Epidermal melanocyte (primary cell): ENCODE data around the gene MAPT.

ENCODE experiments used
- DNase-seq: peaks from one replicate; pipeline ENCODE4 v3.0.0; 2011; ENCODE audit warnings: low spot score; ENCODE audit not compliant: insufficient read length

The MAPT gene

GRCh38 chr17:45973099-45973780 lies 78.9 kb downstream of the MAPT start:
- no peak for DNase-seq

- DNase-seq: no peak
Measured at GRCh38 chr17:45973946-45974859, 79.8 kb downstream of the MAPT start.

GRCh38 chr17:45974916-45975630 lies 80.7 kb downstream of the MAPT start:
- DNase-seq: no peak

- peak; percentile 41 for DNase-seq
Measured at GRCh38 chr17:45975640-45976295, 81.4 kb downstream of the MAPT start.

- DNase-seq: no peak
Measured at GRCh38 chr17:45976391-45976754, 82.0 kb downstream of the MAPT start.

- DNase-seq: no peak
Measured at GRCh38 chr17:45976755-45977505, 82.6 kb downstream of the MAPT start.

- no peak for DNase-seq
Measured at GRCh38 chr17:45977506-45977824, 83.1 kb downstream of the MAPT start.

- no peak for DNase-seq
Measured at GRCh38 chr17:45977976-45978626, 83.7 kb downstream of the MAPT start.

GRCh38 chr17:45979137-45979536 lies 84.8 kb downstream of the MAPT start:
- no peak for DNase-seq

GRCh38 chr17:45980855-45981254 lies 86.5 kb downstream of the MAPT start:
- DNase-seq: no peak

- no peak for DNase-seq
Measured at GRCh38 chr17:45981306-45981705, 87.0 kb downstream of the MAPT start.

- no peak for DNase-seq
Measured at GRCh38 chr17:45982791-45983613, 88.6 kb downstream of the MAPT start.

GRCh38 chr17:45983614-45984310 lies 89.4 kb downstream of the MAPT start:
- no peak for DNase-seq

GRCh38 chr17:45984368-45984767 lies 90.0 kb downstream of the MAPT start:
- no peak for DNase-seq

GRCh38 chr17:45985447-45985846 lies 91.1 kb downstream of the MAPT start:
- DNase-seq: no peak

GRCh38 chr17:45986056-45986455 lies 91.7 kb downstream of the MAPT start:
- no peak for DNase-seq

GRCh38 chr17:45987706-45988105 lies 93.4 kb downstream of the MAPT start:
- no peak for DNase-seq

GRCh38 chr17:45989759-45990158 lies 95.4 kb downstream of the MAPT start:
- no peak for DNase-seq

GRCh38 chr17:45990886-45991285 lies 96.5 kb downstream of the MAPT start:
- no peak for DNase-seq
